Activated CD4-positive, alpha-beta T cell treated with anti-CD3 and anti-CD28 coated beads, Interleukin-2, amount 10 ng/mL, durations not matched to agents 24 days and 14 days (primary cell): ENCODE data around the gene ICE2. TPM values are rescaled to one million over a fixed set of nuclear protein-coding genes. Genes with fewer than 3 reads are reported as not detected.

Experiments
- total RNA-seq: library from RNA; stranded (reverse); gene quantifications from 2 replicates; pipeline ENCODE4 v1.2.3, GENCODE V29; 2022

ICE2 gene
- total RNA-seq, 1 donor from 2014 or later: 62.6 TPM

Other genes starting within 250 kb of the ICE2 start
- 214 and 225 TPM in 2 replicates for gene ANXA2, start 81.2 kb downstream of the ICE2 start, total RNA-seq